K562 (cell line): Measurements from ENCODE around the gene IMMP2L. TPM values are rescaled to one million over a fixed set of nuclear protein-coding genes. Genes with fewer than 3 reads are reported as not detected.
A peak's percentile ranks its signal among the peaks of the same experiment; 100 is the strongest.

Experiments
- ARNT ChIP-seq, 2 experiments: fragments of 450-650 bp; IDR thresholded peaks; 2 replicates each; pipeline ENCODE4 v1.6.1; 2016; ENCODE audit warnings: mild to moderate bottlenecking in 1 of 2
- C11orf30 ChIP-seq: fragments of 450-650 bp; IDR thresholded peaks from 2 replicates; pipeline ENCODE4 v1.6.1; 2016; ENCODE audit warnings: low read depth, mild to moderate bottlenecking
- DMBX1 ChIP-seq: fragments of 250-450 bp; sonication (Bioruptor Pico); IDR thresholded peaks from 2 replicates; pipeline ENCODE4 v1.8.0; 2022; ENCODE audit warnings: inconsistent platforms, mild to moderate bottlenecking, moderate library complexity, borderline replicate concordance
- DPF2 ChIP-seq: fragments of 450-650 bp; IDR thresholded peaks from 2 replicates; pipeline ENCODE4 v1.6.1; 2016
- NR2C1 ChIP-seq, 2 experiments: fragments of 450-650 bp; IDR thresholded peaks; 2 replicates each; pipeline ENCODE4 v1.6.1; 2017; ENCODE audit warnings: mild to moderate bottlenecking in 2 of 2, antibody characterized with exemption in 1 of 2, inconsistent platforms in 1 of 2, missing compliant biosample characterization in 1 of 2, missing genetic modification characterization in 1 of 2
- RFX1 ChIP-seq: fragments of 450-650 bp; IDR thresholded peaks from 2 replicates; pipeline ENCODE4 v1.6.1; 2016; ENCODE audit warnings: mild to moderate bottlenecking, moderate library complexity
- SMAD1 ChIP-seq: fragments of 150-350 bp; IDR thresholded peaks from 2 replicates; pipeline ENCODE4 v1.6.1; 2014; ENCODE audit warnings: low read length, low read depth; ENCODE audit not compliant: partially characterized antibody
- ZNF584 ChIP-seq: fragments of 200-800 bp; sonication (Bioruptor generic); IDR thresholded peaks from 2 replicates; pipeline ENCODE4 v1.6.1; 2016; ENCODE audit warnings: low read depth, mild to moderate bottlenecking, missing genetic modification characterization, missing compliant biosample characterization
- polyA plus RNA-seq, 8 experiments: library from polyadenylated mRNA; depleted of rRNA in 4 of 8; stranded (reverse) in 5 of 8; unstranded in 3 of 8; fragments of >200 nt; fragmentation: Nextera tagmentation in 2 of 8; fragmentation: Illumina TruSeq in 1 of 8; extraction: Ambion mirVana in 2 of 8; extraction: Trizol in 1 of 8; gene quantifications; 2 replicates each; pipeline versions ENCODE4 v1.2.1 to v1.2.3, GENCODE V29; 2011 to 2014; ENCODE audit warnings: inconsistent platforms in 1 of 8, missing spikeins in 1 of 8
- total RNA-seq, 7 experiments: library from RNA; depleted of rRNA in 6 of 7; stranded (reverse); fragments of >200 nt in 6 of 7; fragmentation: Illumina TruSeq in 2 of 7; extraction: Trizol in 2 of 7; gene quantifications; 2 replicates each; pipeline versions ENCODE4 v1.2.1 to v1.2.3, GENCODE V29; 2011 to 2021; ENCODE audit warnings: low replicate concordance in 1 of 7
- TF ChIP-seq, protein P1 (sequence below): fragments of 250-450 bp; sonication (Bioruptor Pico); IDR thresholded peaks from 2 replicates; pipeline ENCODE4 v1.9.0; 2021; ENCODE audit warnings: mild to moderate bottlenecking, inconsistent platforms
- TF ChIP-seq, protein P2 (sequence below), 2 experiments: fragments of 450-650 bp; IDR thresholded peaks; 2 replicates each; pipeline ENCODE4 v1.6.1; 2016
- TF ChIP-seq, protein P3 (sequence below), 2 experiments: fragments of 450-650 bp in 1 of 2; IDR thresholded peaks; 2 replicates each; pipeline ENCODE4 v1.6.1; 2011 to 2017; ENCODE audit warnings: low read depth in 2 of 2, antibody characterized with exemption in 1 of 2, borderline replicate concordance in 1 of 2, low read length in 1 of 2, mild to moderate bottlenecking in 1 of 2, mixed read lengths in 1 of 2; ENCODE audit not compliant: control insufficient read depth in 1 of 2
- TF ChIP-seq, protein P4 (sequence below): fragments of 450-650 bp; IDR thresholded peaks from 2 replicates; pipeline ENCODE4 v1.6.1; 2016; ENCODE audit warnings: mild to moderate bottlenecking
- TF ChIP-seq, protein P5 (sequence below): fragments of 200-800 bp; sonication (Bioruptor generic); IDR thresholded peaks from 2 replicates; pipeline ENCODE4 v1.6.1; 2017; ENCODE audit warnings: missing genetic modification characterization, missing compliant biosample characterization

The IMMP2L gene
- total and polyA plus RNA-seq, 9 of the 15 experiments (the other 6 are each of a cell fraction or from before 2014, with no cell fraction given) = 29.7 to 116 (median 53.0) TPM

DNA sequence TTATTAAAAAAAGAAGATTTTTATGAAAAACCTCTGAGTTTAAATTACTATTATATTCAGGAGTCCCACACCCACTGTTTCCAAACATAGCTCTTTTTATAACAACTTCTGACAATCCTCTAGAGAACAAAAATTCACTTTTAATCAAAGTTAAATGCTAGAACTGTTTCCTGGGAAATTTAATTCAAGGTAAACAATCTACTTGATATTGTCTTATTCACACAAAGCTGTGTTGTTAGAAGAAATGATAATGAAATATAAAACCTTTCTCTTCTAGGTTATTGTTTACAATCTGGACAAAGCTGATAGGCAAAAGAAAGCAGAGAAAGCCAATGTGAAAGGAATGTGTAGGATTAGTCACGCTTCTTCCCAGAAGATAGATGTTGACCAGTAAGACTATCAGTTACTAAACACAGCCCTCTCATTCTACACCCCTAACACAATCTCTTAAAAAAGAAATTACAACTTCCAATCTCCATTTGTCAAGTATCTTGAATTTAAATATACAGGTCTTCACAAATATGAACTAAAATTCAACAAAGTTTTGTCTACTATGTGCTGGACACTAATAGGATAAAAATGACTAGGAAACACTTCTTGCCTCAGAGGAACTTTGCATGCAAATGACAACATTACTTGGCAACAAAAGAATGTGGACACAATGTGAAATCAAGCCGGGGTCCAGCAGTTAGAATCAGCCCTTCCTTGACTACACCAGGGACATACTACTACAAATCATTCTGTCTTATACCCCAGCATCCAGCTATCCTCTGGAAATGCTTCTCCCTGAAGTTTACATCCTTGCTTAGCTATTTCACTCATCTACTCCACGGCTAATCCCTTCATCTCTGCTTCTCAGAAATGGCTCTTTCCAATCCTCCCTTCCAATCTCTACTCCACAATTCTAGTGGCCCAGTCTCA, 123.7 kb downstream of the IMMP2L start (continued):
- TF ChIP-seq NR2C1 (IDR thresholded peaks at IDR 0.05) = 0 out of 2 replicates have a peak, but pooled peaks have one; percentile 23
- no peak for TF ChIP-seq NR2C1 (tag; IDR thresholded peaks at IDR 0.05)
- 0 out of 2 replicates have a peak, but pooled peaks have one; percentile 48 for TF ChIP-seq ZNF584 (CRISPR knock-in tag)
- peak; percentile 96 to 98 for TF ChIP-seq ARNT (IDR thresholded peaks at IDR 0.05)
- TF ChIP-seq SMAD1 = peak; percentile 44
- TF ChIP-seq, protein P1, sequence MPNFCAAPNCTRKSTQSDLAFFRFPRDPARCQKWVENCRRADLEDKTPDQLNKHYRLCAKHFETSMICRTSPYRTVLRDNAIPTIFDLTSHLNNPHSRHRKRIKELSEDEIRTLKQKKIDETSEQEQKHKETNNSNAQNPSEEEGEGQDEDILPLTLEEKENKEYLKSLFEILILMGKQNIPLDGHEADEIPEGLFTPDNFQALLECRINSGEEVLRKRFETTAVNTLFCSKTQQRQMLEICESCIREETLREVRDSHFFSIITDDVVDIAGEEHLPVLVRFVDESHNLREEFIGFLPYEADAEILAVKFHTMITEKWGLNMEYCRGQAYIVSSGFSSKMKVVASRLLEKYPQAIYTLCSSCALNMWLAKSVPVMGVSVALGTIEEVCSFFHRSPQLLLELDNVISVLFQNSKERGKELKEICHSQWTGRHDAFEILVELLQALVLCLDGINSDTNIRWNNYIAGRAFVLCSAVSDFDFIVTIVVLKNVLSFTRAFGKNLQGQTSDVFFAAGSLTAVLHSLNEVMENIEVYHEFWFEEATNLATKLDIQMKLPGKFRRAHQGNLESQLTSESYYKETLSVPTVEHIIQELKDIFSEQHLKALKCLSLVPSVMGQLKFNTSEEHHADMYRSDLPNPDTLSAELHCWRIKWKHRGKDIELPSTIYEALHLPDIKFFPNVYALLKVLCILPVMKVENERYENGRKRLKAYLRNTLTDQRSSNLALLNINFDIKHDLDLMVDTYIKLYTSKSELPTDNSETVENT (CRISPR knock-in tag) = no peak
- peak; percentile 100 for TF ChIP-seq DPF2
- TF ChIP-seq C11orf30 = peak; percentile 16; the same call in 1 of the 2 replicates
- 0 out of 2 replicates have a peak, but pooled peaks have one; percentile 15 for TF ChIP-seq RFX1
- TF ChIP-seq, protein P2, sequence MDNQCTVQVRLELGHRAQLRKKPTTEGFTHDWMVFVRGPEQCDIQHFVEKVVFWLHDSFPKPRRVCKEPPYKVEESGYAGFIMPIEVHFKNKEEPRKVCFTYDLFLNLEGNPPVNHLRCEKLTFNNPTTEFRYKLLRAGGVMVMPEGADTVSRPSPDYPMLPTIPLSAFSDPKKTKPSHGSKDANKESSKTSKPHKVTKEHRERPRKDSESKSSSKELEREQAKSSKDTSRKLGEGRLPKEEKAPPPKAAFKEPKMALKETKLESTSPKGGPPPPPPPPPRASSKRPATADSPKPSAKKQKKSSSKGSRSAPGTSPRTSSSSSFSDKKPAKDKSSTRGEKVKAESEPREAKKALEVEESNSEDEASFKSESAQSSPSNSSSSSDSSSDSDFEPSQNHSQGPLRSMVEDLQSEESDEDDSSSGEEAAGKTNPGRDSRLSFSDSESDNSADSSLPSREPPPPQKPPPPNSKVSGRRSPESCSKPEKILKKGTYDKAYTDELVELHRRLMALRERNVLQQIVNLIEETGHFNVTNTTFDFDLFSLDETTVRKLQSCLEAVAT (IDR thresholded peaks at IDR 0.05) = peak in 1 of 2 experiments; percentile 45; a peak in 2 of 4 replicates
- TF ChIP-seq, protein P3, sequence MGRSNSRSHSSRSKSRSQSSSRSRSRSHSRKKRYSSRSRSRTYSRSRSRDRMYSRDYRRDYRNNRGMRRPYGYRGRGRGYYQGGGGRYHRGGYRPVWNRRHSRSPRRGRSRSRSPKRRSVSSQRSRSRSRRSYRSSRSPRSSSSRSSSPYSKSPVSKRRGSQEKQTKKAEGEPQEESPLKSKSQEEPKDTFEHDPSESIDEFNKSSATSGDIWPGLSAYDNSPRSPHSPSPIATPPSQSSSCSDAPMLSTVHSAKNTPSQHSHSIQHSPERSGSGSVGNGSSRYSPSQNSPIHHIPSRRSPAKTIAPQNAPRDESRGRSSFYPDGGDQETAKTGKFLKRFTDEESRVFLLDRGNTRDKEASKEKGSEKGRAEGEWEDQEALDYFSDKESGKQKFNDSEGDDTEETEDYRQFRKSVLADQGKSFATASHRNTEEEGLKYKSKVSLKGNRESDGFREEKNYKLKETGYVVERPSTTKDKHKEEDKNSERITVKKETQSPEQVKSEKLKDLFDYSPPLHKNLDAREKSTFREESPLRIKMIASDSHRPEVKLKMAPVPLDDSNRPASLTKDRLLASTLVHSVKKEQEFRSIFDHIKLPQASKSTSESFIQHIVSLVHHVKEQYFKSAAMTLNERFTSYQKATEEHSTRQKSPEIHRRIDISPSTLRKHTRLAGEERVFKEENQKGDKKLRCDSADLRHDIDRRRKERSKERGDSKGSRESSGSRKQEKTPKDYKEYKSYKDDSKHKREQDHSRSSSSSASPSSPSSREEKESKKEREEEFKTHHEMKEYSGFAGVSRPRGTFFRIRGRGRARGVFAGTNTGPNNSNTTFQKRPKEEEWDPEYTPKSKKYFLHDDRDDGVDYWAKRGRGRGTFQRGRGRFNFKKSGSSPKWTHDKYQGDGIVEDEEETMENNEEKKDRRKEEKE (IDR thresholded peaks at IDR 0.05; ENCODE audit: borderline replicate concordance in 1 of 2, control insufficient read depth in 1 of 2, low read depth in 2 of 2, low read length in 1 of 2) = no peak
- TF ChIP-seq, protein P4, sequence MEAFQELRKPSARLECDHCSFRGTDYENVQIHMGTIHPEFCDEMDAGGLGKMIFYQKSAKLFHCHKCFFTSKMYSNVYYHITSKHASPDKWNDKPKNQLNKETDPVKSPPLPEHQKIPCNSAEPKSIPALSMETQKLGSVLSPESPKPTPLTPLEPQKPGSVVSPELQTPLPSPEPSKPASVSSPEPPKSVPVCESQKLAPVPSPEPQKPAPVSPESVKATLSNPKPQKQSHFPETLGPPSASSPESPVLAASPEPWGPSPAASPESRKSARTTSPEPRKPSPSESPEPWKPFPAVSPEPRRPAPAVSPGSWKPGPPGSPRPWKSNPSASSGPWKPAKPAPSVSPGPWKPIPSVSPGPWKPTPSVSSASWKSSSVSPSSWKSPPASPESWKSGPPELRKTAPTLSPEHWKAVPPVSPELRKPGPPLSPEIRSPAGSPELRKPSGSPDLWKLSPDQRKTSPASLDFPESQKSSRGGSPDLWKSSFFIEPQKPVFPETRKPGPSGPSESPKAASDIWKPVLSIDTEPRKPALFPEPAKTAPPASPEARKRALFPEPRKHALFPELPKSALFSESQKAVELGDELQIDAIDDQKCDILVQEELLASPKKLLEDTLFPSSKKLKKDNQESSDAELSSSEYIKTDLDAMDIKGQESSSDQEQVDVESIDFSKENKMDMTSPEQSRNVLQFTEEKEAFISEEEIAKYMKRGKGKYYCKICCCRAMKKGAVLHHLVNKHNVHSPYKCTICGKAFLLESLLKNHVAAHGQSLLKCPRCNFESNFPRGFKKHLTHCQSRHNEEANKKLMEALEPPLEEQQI = peak; percentile 99
- TF ChIP-seq DMBX1 = peak; percentile 74
- TF ChIP-seq, protein P5, sequence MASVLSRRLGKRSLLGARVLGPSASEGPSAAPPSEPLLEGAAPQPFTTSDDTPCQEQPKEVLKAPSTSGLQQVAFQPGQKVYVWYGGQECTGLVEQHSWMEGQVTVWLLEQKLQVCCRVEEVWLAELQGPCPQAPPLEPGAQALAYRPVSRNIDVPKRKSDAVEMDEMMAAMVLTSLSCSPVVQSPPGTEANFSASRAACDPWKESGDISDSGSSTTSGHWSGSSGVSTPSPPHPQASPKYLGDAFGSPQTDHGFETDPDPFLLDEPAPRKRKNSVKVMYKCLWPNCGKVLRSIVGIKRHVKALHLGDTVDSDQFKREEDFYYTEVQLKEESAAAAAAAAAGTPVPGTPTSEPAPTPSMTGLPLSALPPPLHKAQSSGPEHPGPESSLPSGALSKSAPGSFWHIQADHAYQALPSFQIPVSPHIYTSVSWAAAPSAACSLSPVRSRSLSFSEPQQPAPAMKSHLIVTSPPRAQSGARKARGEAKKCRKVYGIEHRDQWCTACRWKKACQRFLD (CRISPR knock-in tag) = 0 out of 2 replicates have a peak, but pooled peaks have one; percentile 2
